CD4-positive, alpha-beta memory T cell (primary cell): ENCODE data around the gene CPTP. TPM values are rescaled to one million over a fixed set of nuclear protein-coding genes. Genes with fewer than 3 reads are reported as not detected.

ENCODE experiments used
- CTCF ChIA-PET: fragments of 350-600 bp; sonication (Branson Sonifier 250); formaldehyde crosslinking; loops from one replicate; lab custom pipeline; 2021; ENCODE audit warnings: inconsistent platforms; ENCODE audit not compliant: partially characterized antibody; lab: Charles Lee
- POLR2A ChIA-PET: fragments of 350-600 bp; sonication (Branson Sonifier 250); formaldehyde crosslinking; loops from one replicate; lab custom pipeline; 2021; ENCODE audit not compliant: partially characterized antibody; lab: Charles Lee
- DNase-seq, 5 donors: peaks; one replicate each; pipeline versions ENCODE4 v3.0.0 to v3.0.0-alpha.2; 2020 to 2022; ENCODE audit warnings: mixed read lengths in 1 of 5
- H3K27ac ChIP-seq: one replicate; pipeline ENCODE4 v1.7.0; 2013; ENCODE audit warnings: low read depth, low read length
- H3K27me3 ChIP-seq: 2 replicates; pipeline ENCODE4 v1.7.0; 2013; ENCODE audit warnings: mild to moderate bottlenecking, low read length, moderate library complexity; ENCODE audit not compliant: insufficient read depth
- H3K36me3 ChIP-seq: 2 replicates; pipeline ENCODE4 v1.7.0; 2013; ENCODE audit warnings: mild to moderate bottlenecking, low read length, moderate library complexity; ENCODE audit not compliant: insufficient read depth
- H3K4me1 ChIP-seq: 2 replicates; pipeline ENCODE4 v1.7.0; 2013; ENCODE audit warnings: mild to moderate bottlenecking, low read length, moderate library complexity; ENCODE audit not compliant: insufficient read depth
- H3K4me3 ChIP-seq, 2 donors: one replicate each; pipeline ENCODE4 v1.7.0; 2013; ENCODE audit warnings: low read length in 2 of 2, mild to moderate bottlenecking in 1 of 2
- H3K9me3 ChIP-seq, 2 donors: one replicate each; pipeline ENCODE4 v1.7.0; 2013; ENCODE audit warnings: low read length in 2 of 2, control low read depth in 1 of 2; ENCODE audit not compliant: control insufficient read depth in 1 of 2
- H3K27ac Mint-ChIP-seq, 7 donors: one replicate each; pipeline ENCODE4 v1.8.0; 2020 to 2021; ENCODE audit warnings: mixed read lengths in 7 of 7, mild to moderate bottlenecking in 6 of 7, inconsistent platforms in 3 of 7, moderate library complexity in 3 of 7
- H3K27me3 Mint-ChIP-seq, 2 donors: one replicate each; pipeline ENCODE4 v1.8.0; 2020 to 2021; ENCODE audit warnings: mixed read lengths in 2 of 2
- H3K36me3 Mint-ChIP-seq, 2 donors: one replicate each; pipeline ENCODE4 v1.8.0; 2020 to 2021; ENCODE audit warnings: mixed read lengths in 2 of 2, inconsistent platforms in 1 of 2, mild to moderate bottlenecking in 1 of 2
- H3K4me1 Mint-ChIP-seq, 4 donors: one replicate each; pipeline ENCODE4 v1.8.0; 2020 to 2021; ENCODE audit warnings: mixed read lengths in 4 of 4, mild to moderate bottlenecking in 1 of 4
- H3K4me3 Mint-ChIP-seq, 8 donors: one replicate each; pipeline ENCODE4 v1.8.0; 2020 to 2021; ENCODE audit warnings: mixed read lengths in 8 of 8, mild to moderate bottlenecking in 7 of 8, moderate library complexity in 6 of 8, inconsistent platforms in 3 of 8
- H3K9me3 Mint-ChIP-seq, 8 donors: one replicate each; pipeline ENCODE4 v1.8.0; 2020 to 2021; ENCODE audit warnings: mixed read lengths in 8 of 8, mild to moderate bottlenecking in 5 of 8, inconsistent platforms in 3 of 8, moderate library complexity in 1 of 8
- intact Hi-C: fragments of 100-400 bp; cut with micrococcal nuclease; formaldehyde crosslinking; loops from one replicate; pipeline ENCODE4 v1.15.1; 2023
- polyA plus RNA-seq, 2 donors: library from polyadenylated mRNA; unstranded; fragments of 300-500 nt; fragmentation: Illumina TruSeq; gene quantifications; one replicate each; pipeline ENCODE4 v1.2.3, GENCODE V29; 2021
- total RNA-seq, 2 experiments: library from RNA; stranded (reverse); gene quantifications; one replicate each; pipeline ENCODE4 v1.2.3, GENCODE V29; 2021

Gene CPTP
- total and polyA plus RNA-seq, 4 experiments from 2014 or later, result 15.4 to 28.3 (median 25.9) TPM

GRCh38 chr1:1342584-1343115 is 18.0 kb downstream of the CPTP start:
- Histone ChIP-seq H3K4me1 (peaks cover 7% of the 10 kb centered on the region), H3K27ac (no peak overlapping the region), H3K27me3 (no peaks in the 10 kb centered on the region), H3K4me3 (no peak overlapping the region), H3K36me3 (no peaks in the 10 kb centered on the region), H3K9me3 (no peaks in the 10 kb centered on the region)
- Mint-ChIP-seq H3K4me3 (no peak overlapping the region), H3K27ac (no peak overlapping the region), H3K27me3 (no peaks in the 10 kb centered on the region), H3K4me1 (peaks cover 4 to 21% (median 14%) of the 10 kb centered on the region in 4 donors), H3K9me3 (no peaks in the 10 kb centered on the region), H3K36me3 (peaks cover 10 to 12% of the 10 kb centered on the region in 2 donors)
- ChIA-PET POLR2A (no interaction called here), CTCF (no interaction called here)
- peak in 1 of 5 donors; percentile 3 for DNase-seq
- intact Hi-C loops, result loop anchor here (1.0 kb wide), 1 partner anchor 16 kb away; no protein-coding TSS in a partner anchor

DNA sequence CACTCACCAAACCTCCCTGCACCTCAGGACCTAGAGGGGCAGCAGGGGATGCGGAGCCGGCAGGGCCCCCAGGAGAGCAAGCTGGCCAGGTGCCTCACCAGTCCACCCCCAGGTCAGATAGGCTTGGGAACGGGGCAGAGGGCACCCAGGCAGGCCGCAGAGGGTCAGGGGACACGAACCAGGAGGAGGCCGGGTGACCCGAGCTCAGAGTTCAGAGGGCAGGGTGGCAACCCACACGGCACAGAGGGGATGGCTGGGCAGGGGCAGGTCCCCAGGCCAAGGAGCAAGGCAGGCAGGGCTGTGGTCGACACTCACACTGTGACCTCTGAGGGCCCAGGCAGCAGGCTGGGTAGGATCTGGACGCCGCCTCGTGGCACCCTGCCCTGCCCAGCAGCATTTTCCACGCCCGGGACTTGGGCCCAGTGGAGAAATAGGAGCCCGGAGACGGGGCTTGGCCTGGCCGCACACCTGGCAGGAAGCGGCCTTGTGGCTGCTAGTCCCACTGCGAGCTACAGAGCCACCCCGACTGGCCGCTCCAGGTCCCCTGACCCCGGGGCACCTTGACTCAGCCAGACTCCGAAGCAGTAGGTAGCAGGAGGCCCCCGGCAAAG is 19.3 kb downstream of the CPTP start:
- Histone ChIP-seq H3K27me3 (no peaks in the 10 kb centered on the region), H3K27ac (no peak overlapping the region), H3K4me3 (no peak overlapping the region), H3K9me3 (no peaks in the 10 kb centered on the region), H3K4me1 (peaks cover 14% of the 10 kb centered on the region), H3K36me3 (no peaks in the 10 kb centered on the region)
- Mint-ChIP-seq H3K4me1 (peaks cover 4 to 28% (median 16%) of the 10 kb centered on the region in 4 donors), H3K27me3 (no peaks in the 10 kb centered on the region), H3K36me3 (peaks cover 9 to 10% of the 10 kb centered on the region in 2 donors), H3K4me3 (no peak overlapping the region), H3K9me3 (no peaks in the 10 kb centered on the region), H3K27ac (peak overlapping the region in 1 of 7 donors; percentile 44)
- ChIA-PET CTCF (no interaction called here), POLR2A (no interaction called here)
- no peak for DNase-seq
- intact Hi-C loops, result loop anchor here (1.0 kb wide), 1 partner anchor 18 kb away; no protein-coding TSS in a partner anchor

DNA sequence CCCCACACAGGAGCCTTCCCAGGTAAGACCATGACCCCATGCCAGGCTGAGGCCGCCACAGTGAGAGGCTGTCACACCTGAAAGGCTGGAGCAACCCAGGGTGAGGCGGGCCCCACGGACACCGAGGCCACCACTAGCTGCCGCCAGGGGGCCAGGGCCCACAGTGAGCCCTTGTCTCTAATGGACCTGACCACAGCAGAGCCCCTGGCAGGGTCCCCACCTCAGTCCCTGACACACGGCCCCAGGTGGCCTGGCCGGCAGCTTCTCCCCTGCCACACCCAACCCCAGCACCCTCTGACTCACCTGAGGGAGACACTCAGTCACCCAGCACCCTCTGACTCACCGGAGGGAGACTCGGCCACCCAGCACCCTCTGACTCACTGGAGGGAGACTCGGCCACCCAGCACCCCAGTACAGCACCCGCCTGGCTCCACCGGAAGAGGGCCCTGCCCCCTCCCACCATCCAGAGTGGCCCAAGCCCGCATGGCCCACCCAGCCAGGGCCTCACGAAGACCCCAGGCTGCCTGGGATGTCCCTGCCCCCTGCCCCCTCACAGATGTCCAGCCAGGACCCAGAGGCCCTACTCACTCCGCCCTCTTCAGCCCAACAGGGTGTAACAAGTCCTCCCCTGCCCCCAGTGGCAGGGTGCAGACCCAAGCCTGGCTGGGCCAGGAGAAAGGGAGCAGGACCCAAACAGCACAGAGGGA is 20.2 kb downstream of the CPTP start:
- H3K4me3 Mint-ChIP-seq, result no peak overlapping the region
- no peaks in the 10 kb centered on the region for H3K9me3 Mint-ChIP-seq
- peak overlapping the region in 2 of 7 donors; percentile 25 to 41 for H3K27ac Mint-ChIP-seq
- Histone ChIP-seq H3K9me3 (no peaks in the 10 kb centered on the region), H3K4me1 (peaks cover 14% of the 10 kb centered on the region), H3K36me3 (no peaks in the 10 kb centered on the region), H3K4me3 (no peak overlapping the region), H3K27me3 (no peaks in the 10 kb centered on the region), H3K27ac (no peak overlapping the region)
- H3K36me3 Mint-ChIP-seq, result peaks cover 7 to 10% of the 10 kb centered on the region in 2 donors
- CTCF ChIA-PET, result no interaction called here
- peaks cover 4 to 28% (median 16%) of the 10 kb centered on the region in 4 donors for H3K4me1 Mint-ChIP-seq
- DNase-seq, result no peak
- H3K27me3 Mint-ChIP-seq, result no peaks in the 10 kb centered on the region
- intact Hi-C loops, result no loop called here
- POLR2A ChIA-PET, result no interaction called here

DNA sequence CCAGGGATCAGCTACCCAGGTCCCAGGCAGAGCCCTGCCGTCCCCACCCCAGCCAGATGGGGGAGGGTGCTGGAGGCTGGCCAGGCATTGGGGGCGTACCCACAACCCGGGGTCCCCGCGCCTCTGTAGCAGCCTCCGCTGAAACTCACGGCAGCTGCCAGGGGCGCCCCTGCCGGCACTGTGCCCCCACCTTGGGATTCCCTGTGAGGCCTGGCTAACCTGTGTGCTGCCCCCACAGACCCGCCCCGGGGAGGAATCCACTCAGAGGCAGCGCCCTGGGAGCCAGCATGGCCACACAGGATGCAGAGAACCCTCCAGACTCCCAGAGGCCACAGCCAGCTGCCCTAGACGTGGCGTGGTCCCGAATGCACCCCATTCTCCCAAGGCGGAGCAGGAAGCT is 20.8 kb downstream of the CPTP start:
- ChIA-PET POLR2A (interaction anchor here (1.3 kb wide), 1 partner anchor 30 kb away, joined by 5 read pairs; the partner anchor contains the start of gene AURKAIP1), CTCF (no interaction called here)
- no peaks in the 10 kb centered on the region for H3K36me3 ChIP-seq
- intact Hi-C loops, result no loop called here
- H3K4me3 ChIP-seq, result no peak overlapping the region
- no peak overlapping the region for H3K27ac ChIP-seq
- Mint-ChIP-seq H3K36me3 (peaks cover 6 to 10% of the 10 kb centered on the region in 2 donors), H3K4me3 (no peak overlapping the region), H3K4me1 (peaks cover 4 to 28% (median 16%) of the 10 kb centered on the region in 4 donors), H3K27ac (no peak overlapping the region), H3K9me3 (no peaks in the 10 kb centered on the region), H3K27me3 (no peaks in the 10 kb centered on the region)
- peaks cover 14% of the 10 kb centered on the region for H3K4me1 ChIP-seq
- no peaks in the 10 kb centered on the region for H3K27me3 ChIP-seq
- H3K9me3 ChIP-seq, result no peaks in the 10 kb centered on the region
- no peak for DNase-seq

GRCh38 chr1:1345860-1346500 is 21.4 kb downstream of the CPTP start:
- intact Hi-C loops, result no loop called here
- no peaks in the 10 kb centered on the region for H3K27me3 ChIP-seq
- H3K36me3 Mint-ChIP-seq, result peaks cover 4% of the 10 kb centered on the region in 2 donors
- no peaks in the 10 kb centered on the region for H3K9me3 ChIP-seq
- H3K4me1 Mint-ChIP-seq, result peaks cover 4 to 24% (median 12%) of the 10 kb centered on the region in 4 donors
- H3K27ac Mint-ChIP-seq, result no peak overlapping the region
- peaks cover 14% of the 10 kb centered on the region for H3K4me1 ChIP-seq
- no peak for DNase-seq
- CTCF ChIA-PET, result no interaction called here
- POLR2A ChIA-PET, result interaction anchor here (1.3 kb wide), 1 partner anchor 29 kb away, joined by 5 read pairs; the partner anchor contains the start of gene AURKAIP1
- no peak overlapping the region for H3K4me3 ChIP-seq
- no peaks in the 10 kb centered on the region for H3K9me3 Mint-ChIP-seq
- H3K36me3 ChIP-seq, result no peaks in the 10 kb centered on the region
- H3K27me3 Mint-ChIP-seq, result no peaks in the 10 kb centered on the region
- no peak overlapping the region for H3K27ac ChIP-seq
- no peak overlapping the region for H3K4me3 Mint-ChIP-seq

DNA sequence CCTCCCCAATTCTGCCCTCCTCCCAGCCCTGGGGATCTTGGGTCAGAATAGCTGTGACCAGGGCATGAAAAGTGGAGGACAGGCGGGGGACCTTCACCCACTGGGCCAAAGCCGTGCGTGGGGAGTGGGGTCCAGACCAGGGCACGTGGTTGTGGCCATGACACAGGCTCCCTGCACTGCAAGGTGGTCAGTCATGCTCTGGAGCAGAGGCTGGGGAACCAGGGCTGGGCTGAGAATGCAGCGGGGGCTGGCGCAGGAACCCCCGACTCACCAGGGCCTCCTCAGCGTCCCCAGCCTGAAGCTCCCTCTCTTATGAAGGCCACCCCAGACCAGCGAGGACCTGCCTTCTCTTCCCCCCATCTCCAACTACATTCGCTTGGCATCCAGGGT is 21.9 kb downstream of the CPTP start:
- H3K27ac Mint-ChIP-seq, result peak overlapping the region in 2 of 7 donors; percentile 52 to 60
- Histone ChIP-seq H3K9me3 (no peaks in the 10 kb centered on the region), H3K36me3 (no peaks in the 10 kb centered on the region), H3K4me1 (peaks cover 14% of the 10 kb centered on the region), H3K27me3 (no peaks in the 10 kb centered on the region), H3K4me3 (no peak overlapping the region), H3K27ac (no peak overlapping the region)
- POLR2A ChIA-PET, result interaction anchor here (1.3 kb wide), 1 partner anchor 28 kb away, joined by 5 read pairs; the partner anchor contains the start of gene AURKAIP1
- no peaks in the 10 kb centered on the region for H3K27me3 Mint-ChIP-seq
- peaks cover 4 to 20% (median 10%) of the 10 kb centered on the region in 4 donors for H3K4me1 Mint-ChIP-seq
- no peaks in the 10 kb centered on the region for H3K9me3 Mint-ChIP-seq
- H3K4me3 Mint-ChIP-seq, result peak overlapping the region in 5 of 8 donors; percentile 3 to 78 (median 65)
- no peaks in the 10 kb centered on the region for H3K36me3 Mint-ChIP-seq
- intact Hi-C loops, result no loop called here
- DNase-seq, result no peak
- CTCF ChIA-PET, result no interaction called here
